Loucy (cell line): ENCODE data around the gene MTHFSD.

Source experiments
- CTCF ChIP-seq: fragments of 200-600 bp; sonication (generic); conservative IDR thresholded peaks from 2 replicates; pipeline ENCODE4 v1.5.1; 2014; ENCODE audit warnings: mild to moderate bottlenecking, antibody characterized with exemption, low read length
- EZH2phosphoT487 ChIP-seq: fragments of 200-600 bp; IDR thresholded peaks from 2 replicates; pipeline ENCODE4 v1.6.1; 2018; ENCODE audit warnings: antibody characterized with exemption, mild to moderate bottlenecking, moderate library complexity, borderline replicate concordance

GRCh38 chr16:86503830-86504229 is 51.2 kb downstream of the MTHFSD start:
- TF ChIP-seq CTCF (no peak), EZH2phosphoT487 (no peak)
